D721Med (cell line): ENCODE measurements around the gene TCF19.
"Not testable (repeated sequence)": the region's sequence is repeated elsewhere in the genome, so short reads cannot be mapped to it uniquely, and the experiment has no call there.

ENCODE experiments used
- DNase-seq: peaks from one replicate; pipeline ENCODE4 v3.0.0; 2011; ENCODE audit warnings: low spot score; ENCODE audit not compliant: insufficient read length
- FAIRE-seq: peaks from 2 replicates; lab custom pipeline; 2011; peaks lifted over from hg19 to GRCh38; lab: Jason Lieb, UNC
- CTCF ChIP-seq: IDR thresholded peaks from 2 replicates; pipeline ENCODE4 v1.5.1; 2012; ENCODE audit warnings: mild to moderate bottlenecking, control low read depth; ENCODE audit not compliant: insufficient read depth; ENCODE audit errors: missing control alignments

Gene TCF19

GRCh38 chr6:31187780-31188194, 29.4 kb downstream of the TCF19 start:
- TF ChIP-seq CTCF, result no peak
- no peak for FAIRE-seq
- DNase-seq, result no peak

- not testable (repeated sequence) for FAIRE-seq
These were observed 30.8 kb downstream of the TCF19 start for GRCh38 chr6:31189223-31189622.

GRCh38 chr6:31190488-31190887, 32.1 kb downstream of the TCF19 start:
- FAIRE-seq (no peak), DNase-seq (no peak)
- TF ChIP-seq CTCF, result no peak

More at GRCh38 chr6:31189223-31189622, 30.8 kb downstream of the TCF19 start:
- not testable (repeated sequence) for DNase-seq

GRCh38 chr6:31192431-31193105, 34.2 kb downstream of the TCF19 start:
- peak; percentile 88 for TF ChIP-seq CTCF
- not testable (repeated sequence) for DNase-seq, FAIRE-seq

- FAIRE-seq (no peak), DNase-seq (no peak)
- no peak for TF ChIP-seq CTCF
These were observed 34.8 kb downstream of the TCF19 start for GRCh38 chr6:31193206-31193605.

- no peak for FAIRE-seq
- TF ChIP-seq CTCF, result no peak
- DNase-seq, result no peak
These were observed 35.9 kb downstream of the TCF19 start for GRCh38 chr6:31194061-31194834.

- DNase-seq, FAIRE-seq: not testable (repeated sequence)
These were observed 37.1 kb downstream of the TCF19 start for GRCh38 chr6:31195308-31195979.

- DNase-seq, FAIRE-seq: not testable (repeated sequence)
These were observed 38.0 kb downstream of the TCF19 start for GRCh38 chr6:31196251-31197022.
